ENCODE measurements around the gene SEMA4D.

The SEMA4D gene

GRCh38 chr9:89402695-89403427 lies 95.1 kb downstream of the SEMA4D start:
- no peak for DNase-seq

GRCh38 chr9:89400403-89401116 lies 97.4 kb downstream of the SEMA4D start:
- no peak for DNase-seq

- no peak for DNase-seq
Observed at GRCh38 chr9:89398621-89399020, 99.3 kb downstream of the SEMA4D start.

DNA sequence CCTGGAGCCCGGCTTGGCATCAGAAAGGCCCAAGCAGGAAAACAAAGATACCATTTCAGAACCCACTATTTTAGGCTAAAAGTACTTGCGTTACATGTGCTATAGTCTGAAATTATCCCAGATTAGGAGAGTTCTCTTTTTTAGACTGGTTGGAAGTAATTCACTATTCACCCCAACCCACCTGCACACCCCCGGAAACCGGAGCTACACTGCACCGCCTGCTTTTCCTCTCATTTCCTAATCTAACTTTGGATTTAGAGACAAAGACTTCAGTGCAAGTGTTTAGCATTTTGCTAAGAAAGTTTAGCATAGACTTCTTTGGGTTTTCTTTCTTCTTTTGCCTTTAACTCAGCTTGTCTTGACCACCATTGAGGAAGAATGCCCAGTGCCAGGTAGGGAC lies 100.4 kb downstream of the SEMA4D start:
- no peak for DNase-seq

DNA sequence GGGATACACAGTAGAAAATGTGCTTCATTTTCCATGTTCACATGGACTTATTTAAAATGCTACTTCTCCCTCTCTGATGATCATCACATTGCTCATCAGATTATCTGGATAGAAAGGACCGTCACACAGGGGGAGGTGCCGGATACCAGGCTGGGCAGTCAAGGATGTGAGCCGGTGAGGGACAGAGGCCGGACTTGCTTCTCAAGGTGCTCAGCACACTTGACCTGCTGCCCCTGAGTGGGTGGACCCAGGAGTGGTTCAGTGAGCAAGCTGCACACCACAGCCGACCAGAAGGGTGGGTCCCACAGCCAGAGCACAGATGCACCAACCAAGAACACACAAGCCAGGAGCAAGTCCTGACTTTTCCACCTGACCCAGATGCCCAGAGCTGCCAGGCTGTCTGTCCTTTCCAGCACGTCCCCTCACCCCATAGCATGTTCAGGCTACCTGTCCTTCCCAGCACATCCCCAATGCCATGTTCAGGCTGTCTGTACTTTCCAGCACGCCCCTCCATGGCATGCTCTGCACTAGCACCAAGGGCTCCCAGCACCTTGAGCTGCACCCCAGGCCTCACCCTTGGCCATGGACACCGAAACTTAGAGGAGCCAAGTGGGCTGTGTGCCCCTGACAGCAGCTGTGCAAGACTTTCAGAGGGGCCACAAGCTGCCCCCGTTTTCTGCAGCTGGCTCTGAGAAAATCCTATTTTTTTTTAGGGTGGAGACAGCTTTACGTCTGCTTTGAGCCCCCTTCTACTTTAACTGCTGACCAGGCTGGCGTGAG lies 101.8 kb downstream of the SEMA4D start:
- DNase-seq: no peak

DNA sequence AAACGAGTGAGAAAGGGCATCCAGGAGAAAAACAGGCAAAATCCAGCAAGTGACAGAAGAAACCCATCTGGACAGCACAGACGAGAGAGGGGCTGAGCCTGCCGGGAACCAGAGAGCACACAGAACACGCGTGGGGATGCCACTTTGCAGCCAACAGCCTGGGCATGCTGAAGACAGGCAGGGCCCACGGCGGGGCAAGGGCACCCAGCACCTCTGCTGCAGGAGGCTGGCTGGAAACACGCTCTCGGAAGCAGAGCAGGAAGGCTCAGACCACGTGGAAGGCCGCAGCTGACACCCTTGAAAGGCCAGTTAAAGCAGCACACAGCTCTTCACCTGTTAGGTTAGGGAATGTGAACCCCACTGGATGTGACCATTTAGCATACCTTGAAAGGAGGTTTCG lies 103.5 kb downstream of the SEMA4D start:
- DNase-seq: no peak

GRCh38 chr9:89391585-89391984 lies 106.3 kb downstream of the SEMA4D start:
- no peak for DNase-seq

GRCh38 chr9:89390578-89391116 lies 107.3 kb downstream of the SEMA4D start:
- no peak for DNase-seq

- no peak for DNase-seq
Observed at GRCh38 chr9:89390068-89390555, 107.8 kb downstream of the SEMA4D start.

DNA sequence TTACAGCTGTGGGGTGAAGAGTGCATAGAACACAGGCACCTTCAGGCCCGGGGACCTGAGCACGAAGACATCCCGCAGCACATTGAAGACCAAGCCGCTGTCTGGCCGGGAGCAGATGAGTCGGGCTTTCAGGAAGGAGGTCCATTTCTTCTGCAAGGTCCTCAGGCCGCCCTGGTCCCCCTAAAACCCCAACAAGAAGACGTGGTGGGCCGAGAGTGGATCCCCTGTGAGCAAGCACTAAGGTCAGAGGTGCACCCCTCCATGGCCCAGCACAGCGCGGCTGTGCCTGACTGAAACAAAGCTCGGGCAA lies 109.1 kb downstream of the SEMA4D start:
- no peak for DNase-seq

DNA sequence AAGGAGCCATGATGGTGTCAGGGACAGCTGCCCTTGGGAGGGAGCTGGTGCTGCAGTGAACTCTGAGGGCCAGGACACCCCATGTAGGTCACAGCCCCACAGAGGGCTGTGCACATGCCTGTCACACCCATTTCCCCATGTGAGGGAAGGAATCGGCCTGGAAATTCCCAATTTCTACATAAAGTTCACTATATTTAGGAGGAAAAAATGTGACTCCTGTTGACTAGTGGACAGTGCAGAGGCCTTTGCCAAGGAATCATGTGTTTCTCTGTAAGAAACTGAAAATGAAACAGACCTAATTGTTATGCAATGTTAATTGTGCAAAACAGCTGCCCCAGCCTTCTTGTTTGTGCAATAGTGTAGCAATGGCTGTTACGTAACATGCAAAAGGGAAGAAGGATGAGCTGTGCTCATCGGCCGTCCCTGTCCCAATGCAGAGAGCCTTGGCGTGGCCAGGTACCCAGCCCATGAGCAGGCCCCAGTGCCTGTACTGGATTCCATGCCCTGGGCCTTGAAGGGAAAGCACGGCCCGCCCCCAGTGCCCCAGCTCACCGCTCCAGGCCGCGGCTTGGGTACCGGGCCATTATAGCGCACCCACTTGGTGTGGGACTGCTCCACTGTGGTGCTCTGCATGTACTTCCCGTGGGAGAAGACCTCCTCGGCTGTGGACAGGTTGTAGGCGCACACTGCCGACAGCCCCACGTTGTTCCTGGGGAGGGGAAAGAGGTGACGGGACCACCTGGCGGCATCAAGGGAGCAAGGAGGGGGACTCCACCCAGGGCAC lies 109.6 kb downstream of the SEMA4D start:
- DNase-seq: no peak

- DNase-seq: no peak
Observed at GRCh38 chr9:89387197-89387849, 110.6 kb downstream of the SEMA4D start.

DNA sequence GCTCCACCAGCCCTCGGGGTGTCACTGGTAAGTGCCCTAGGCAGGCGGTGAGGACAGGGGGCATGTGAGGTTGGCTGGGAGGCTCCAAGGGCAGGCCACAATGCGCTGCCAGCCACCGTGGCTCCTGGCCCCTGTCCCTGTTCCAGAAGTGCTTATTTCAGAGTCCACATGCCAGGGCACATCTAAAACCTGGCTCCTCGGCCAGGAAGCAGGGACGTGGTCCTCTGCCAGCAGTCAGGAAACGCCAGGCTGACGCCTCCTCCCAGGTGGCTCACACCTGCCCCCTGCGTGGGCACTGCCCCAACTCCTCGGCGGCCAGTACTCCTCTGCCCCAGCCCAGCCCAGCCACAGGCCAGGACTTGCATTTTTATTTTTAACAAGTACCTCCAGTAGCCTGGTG lies 111.1 kb downstream of the SEMA4D start:
- no peak for DNase-seq

DNA sequence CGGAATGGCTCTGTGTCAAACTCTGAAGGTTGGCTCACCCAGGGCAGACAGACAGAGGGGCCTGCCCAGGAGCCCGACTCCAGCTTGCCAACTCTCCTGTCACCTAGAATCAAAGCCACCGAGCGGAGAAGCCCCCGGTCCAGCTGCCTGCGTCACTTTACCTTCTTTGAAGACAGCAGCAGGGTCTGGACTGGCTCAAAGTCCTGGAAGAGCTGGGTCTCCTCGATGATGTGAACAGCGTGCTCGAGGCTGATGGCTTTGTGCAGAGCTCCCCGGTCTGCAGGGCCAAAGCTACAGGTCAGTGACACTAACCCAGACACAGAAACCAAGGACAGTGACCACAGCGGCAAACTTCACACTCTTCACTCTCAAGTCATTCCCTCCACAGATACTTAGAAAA lies 111.7 kb downstream of the SEMA4D start:
- no peak for DNase-seq

DNA sequence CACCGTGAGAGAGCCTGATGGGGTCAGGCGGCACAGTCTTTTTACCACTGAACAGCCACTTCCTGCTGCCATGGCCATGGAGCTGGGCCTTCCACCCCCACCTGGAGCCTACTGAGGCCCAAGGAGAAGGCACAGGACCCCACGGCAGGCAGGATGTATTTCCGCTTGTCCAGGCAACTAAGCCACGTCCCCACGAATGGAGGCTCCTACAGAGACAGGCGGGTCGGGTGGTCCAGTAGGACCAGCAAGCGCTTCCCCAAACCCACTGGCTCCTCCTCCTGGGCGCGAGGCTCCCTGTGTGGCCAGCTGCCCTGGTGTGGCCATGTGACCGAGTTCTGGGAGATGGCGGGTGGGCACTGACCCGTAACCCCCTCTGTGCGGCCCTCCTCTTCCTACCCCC lies 113.1 kb downstream of the SEMA4D start:
- no peak for DNase-seq

GRCh38 chr9:89383721-89384300 lies 114.1 kb downstream of the SEMA4D start:
- DNase-seq: no peak

- no peak for DNase-seq
Observed at GRCh38 chr9:89383030-89383720, 114.7 kb downstream of the SEMA4D start.

DNA sequence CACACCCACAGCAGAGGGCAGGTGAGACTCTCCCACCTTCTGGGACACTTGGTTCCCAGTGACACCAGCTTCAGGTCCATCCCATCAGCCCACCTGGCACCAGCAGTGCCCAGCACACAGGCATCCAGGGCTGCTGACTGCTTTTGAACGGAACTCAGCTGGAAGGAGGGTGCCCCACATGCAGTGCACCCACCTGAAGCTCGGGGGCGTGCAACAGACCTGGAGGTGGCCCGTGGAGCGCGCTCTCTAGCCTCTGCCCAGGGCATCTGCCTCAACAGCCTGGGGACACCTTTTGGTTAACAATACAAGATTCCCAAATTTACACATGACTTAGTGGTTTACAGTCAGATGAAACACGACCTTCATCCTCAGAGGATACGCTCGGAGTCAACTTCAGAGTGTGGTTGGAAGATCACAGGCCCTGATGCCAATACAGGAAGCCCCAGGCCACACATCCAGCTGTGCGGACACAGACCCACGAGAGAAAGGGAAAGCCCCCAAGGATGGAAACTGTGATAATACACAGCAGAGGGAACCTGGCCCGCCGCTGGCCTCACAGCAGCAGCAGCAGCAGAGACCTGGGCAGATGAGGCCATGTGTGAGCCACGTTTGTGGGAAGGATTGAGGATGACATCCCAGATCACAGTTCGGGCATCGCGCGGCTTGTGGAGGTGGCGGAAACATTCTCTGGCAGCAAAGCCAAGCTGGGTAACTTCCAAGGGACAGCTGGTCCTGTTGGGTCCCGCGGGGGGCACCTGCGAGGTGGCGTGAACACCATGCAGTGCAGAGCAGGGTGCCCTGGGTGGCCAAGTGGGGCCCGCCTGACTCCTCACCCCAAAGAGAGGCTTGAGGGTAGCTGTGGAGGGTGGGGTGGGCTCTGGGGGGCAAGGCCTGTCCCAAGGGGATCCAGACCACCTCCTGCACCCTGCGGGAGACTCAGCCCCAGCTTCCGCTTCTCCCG lies 115.6 kb downstream of the SEMA4D start:
- no peak for DNase-seq

- DNase-seq: no peak
Observed at GRCh38 chr9:89381308-89381609, 116.7 kb downstream of the SEMA4D start.
